ENCODE data around the gene ZIC2.

The ZIC2 gene

GRCh38 chr13:99980824-99981734 lies 505 bp upstream of the ZIC2 start (continued):
- no peak for TF ChIP-seq ZNF449 (tag by site-specific recombination; IDR thresholded peaks at IDR 0.05)
- TF ChIP-seq ZNF514 (tag by site-specific recombination; IDR thresholded peaks at IDR 0.05), result no peak
- peak; percentile 96 for TF ChIP-seq ZFP69B (tag by site-specific recombination; IDR thresholded peaks at IDR 0.05)
- TF ChIP-seq CTCF (tag by site-specific recombination; IDR thresholded peaks at IDR 0.05), result no peak
- TF ChIP-seq SP7 (tag by site-specific recombination; IDR thresholded peaks at IDR 0.05), result peak; percentile 59
- TF ChIP-seq ZBTB11 (tag by site-specific recombination; conservative IDR thresholded peaks at IDR 0.05; ENCODE audit: low read depth), result no peak
- peak; percentile 24; the same call in 1 of the 2 replicates for TF ChIP-seq YY1 (tag by site-specific recombination; IDR thresholded peaks at IDR 0.05)
- peak; percentile 45; the same call in 1 of the 2 replicates for TF ChIP-seq HIC1 (tag by site-specific recombination; IDR thresholded peaks at IDR 0.05)
- TF ChIP-seq BCL6B (tag by site-specific recombination; IDR thresholded peaks at IDR 0.05), result no peak
- no peak for TF ChIP-seq AEBP2 (tag by site-specific recombination; IDR thresholded peaks at IDR 0.05; ENCODE audit: borderline replicate concordance)
- no peak for TF ChIP-seq ZNF211 (tag by site-specific recombination; IDR thresholded peaks at IDR 0.05; ENCODE audit: low read depth)
- 0 out of 2 replicates have a peak, but pooled peaks have one; percentile 11 for TF ChIP-seq KLF7 (tag by site-specific recombination; IDR thresholded peaks at IDR 0.05; ENCODE audit: borderline replicate concordance)
- TF ChIP-seq TCF7L2 (IDR thresholded peaks at IDR 0.05; ENCODE audit: borderline replicate concordance, low read depth, low read length), result peak; percentile 46; the same call in 1 of the 2 replicates
- no peak for TF ChIP-seq ZNF768 (tag by site-specific recombination; IDR thresholded peaks at IDR 0.05)
- no peak for TF ChIP-seq ZNF830 (tag by site-specific recombination; IDR thresholded peaks at IDR 0.05; ENCODE audit: low read depth)
- TF ChIP-seq ZNF311 (tag by site-specific recombination; IDR thresholded peaks at IDR 0.05; ENCODE audit: borderline replicate concordance), result no peak
- TF ChIP-seq PRDM4 (tag by site-specific recombination; IDR thresholded peaks at IDR 0.05), result peak; percentile 39
- no peak for TF ChIP-seq REST (tag by site-specific recombination; IDR thresholded peaks at IDR 0.05)
